GM18907 (cell line): Measurements from ENCODE around the gene CTDSPL2.
"Not testable (repeated sequence)": the region's sequence is repeated elsewhere in the genome, so short reads cannot be mapped to it uniquely, and the experiment has no call there.

Experiments
- ATAC-seq: cut with Tn5 transposase; IDR thresholded peaks from one replicate; pipeline ENCODE4 v1.9.1; 2021; ENCODE audit warnings: mild to moderate bottlenecking, moderate library complexity; ENCODE audit not compliant: unreplicated experiment

The CTDSPL2 gene

DNA sequence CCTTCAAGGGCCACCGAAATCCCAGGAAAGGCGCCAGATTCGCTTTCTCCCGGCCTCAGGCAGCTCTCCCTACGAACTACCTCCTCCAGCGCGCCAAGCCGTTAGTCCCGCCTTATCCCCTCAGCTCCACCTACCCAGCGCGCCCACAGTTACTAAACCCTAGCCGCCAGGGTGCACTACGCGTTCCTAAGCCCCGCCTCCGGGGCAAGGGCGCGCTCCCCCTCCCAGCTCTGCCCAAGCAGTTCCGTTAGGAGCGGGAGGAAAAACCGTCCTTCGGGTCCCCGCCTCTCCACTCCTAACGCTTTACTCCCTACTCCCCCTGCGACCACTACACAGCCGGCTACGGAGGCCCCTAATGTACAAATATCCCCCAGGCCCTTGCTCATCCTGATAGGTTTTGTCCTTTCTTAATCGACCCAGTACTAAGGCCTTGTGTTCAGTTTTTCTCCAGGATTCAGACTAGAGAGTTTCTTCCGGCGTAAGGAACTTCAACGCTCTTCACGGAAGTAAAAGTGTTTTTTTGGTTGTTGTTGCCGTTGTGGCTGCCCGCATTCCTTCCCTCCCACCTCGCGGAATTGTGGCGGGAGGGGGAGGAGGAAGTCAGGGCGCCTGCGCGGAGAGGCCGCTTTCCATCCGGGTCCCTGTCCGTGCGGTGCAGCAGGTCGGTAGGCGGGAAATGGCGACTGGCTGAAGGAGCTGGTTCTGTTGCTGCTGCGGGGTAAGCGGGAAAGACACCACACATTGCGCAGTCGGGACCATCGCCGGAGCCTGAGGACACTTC is at the start of gene CTDSPL2:
Gene CTDSPL2 (plus strand): TSS at position 655 of the 781 bp plus-strand sequence. CDS start 31,386 bp downstream, outside the sequence.
- ATAC-seq, result peak; percentile 94

- no peak for ATAC-seq
These were observed 46.2 kb upstream of the CTDSPL2 start for GRCh38 chr15:44381236-44381635.

DNA sequence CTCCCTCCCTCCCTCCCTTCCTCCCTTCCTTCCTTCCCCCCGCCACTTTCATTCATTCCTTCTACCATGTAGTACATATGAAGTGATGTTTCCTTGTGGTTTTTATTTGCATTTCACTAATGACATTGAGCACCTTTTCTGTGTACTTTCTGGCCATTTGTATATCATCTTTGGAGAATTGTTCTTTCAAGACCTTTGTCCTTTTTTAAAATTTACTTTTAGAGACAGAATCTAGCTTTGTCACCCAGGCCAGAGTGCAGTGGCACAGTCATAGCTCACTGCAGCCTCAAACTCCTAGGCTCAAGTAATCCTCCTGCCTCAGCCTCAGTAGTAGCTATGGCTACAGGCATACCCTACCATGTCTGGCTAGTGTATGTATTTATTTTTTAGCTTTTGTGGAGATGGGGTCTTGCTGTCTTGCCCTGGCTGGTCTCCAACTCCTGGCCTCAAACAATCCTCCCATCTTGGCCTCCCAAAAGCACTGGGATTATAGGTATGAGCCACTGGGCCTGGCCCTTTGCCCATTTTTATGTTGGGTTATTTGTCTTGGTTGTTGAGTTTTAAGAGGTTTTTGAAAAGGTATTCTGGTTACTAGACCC is 42.0 kb upstream of the CTDSPL2 start:
- no peak for ATAC-seq

DNA sequence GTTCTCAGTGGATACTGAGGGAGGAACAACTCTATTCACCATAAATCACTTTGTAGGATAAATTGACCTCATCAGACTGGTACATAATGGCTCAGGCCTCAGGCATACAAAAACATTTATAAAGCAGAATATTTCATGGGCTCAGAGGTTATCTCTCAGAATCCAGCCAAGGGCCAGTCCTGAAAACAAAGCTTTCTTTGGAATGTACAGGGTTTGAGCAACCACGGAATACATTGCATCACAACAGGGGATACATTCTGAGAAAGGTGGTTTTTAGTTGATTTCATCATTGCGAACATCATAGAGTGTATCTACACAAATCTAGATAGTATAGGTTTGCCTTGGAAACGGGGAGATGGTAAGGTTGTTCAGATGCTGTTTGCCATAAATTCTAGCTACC is 33.4 kb upstream of the CTDSPL2 start:
- no peak for ATAC-seq

GRCh38 chr15:44394562-44394961 is 32.9 kb upstream of the CTDSPL2 start:
- no peak for ATAC-seq

- no peak for ATAC-seq
These were observed 29.6 kb upstream of the CTDSPL2 start for GRCh38 chr15:44397869-44398268.

GRCh38 chr15:44414001-44414400 is 13.4 kb upstream of the CTDSPL2 start:
- ATAC-seq, result no peak

- peak; percentile 30 for ATAC-seq
These were observed 611 bp downstream of the CTDSPL2 start for GRCh38 chr15:44427756-44428724.

- no peak for ATAC-seq
These were observed 8.7 kb downstream of the CTDSPL2 start for GRCh38 chr15:44435893-44436667.

DNA sequence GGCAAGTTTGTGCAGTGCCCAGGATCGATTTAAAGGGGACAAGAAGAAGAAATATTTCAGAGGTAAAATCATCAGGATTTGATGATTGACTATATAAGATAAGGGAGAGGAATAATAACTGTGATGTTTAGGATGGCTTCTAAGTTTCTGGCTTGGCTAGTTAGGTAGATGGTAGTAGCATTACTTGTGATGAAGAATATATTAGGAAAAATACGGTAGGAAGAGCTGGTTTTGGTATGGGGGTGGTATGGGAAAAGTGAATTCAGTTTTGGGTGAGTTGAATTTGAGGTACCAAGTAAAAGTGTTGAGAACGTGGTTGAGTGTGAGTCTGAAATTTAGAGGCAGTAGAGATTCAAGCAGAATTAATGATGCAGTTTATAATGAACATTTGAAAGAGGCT is 11.0 kb downstream of the CTDSPL2 start:
- no peak for ATAC-seq

GRCh38 chr15:44441095-44441501 is 13.7 kb downstream of the CTDSPL2 start:
- no peak for ATAC-seq

DNA sequence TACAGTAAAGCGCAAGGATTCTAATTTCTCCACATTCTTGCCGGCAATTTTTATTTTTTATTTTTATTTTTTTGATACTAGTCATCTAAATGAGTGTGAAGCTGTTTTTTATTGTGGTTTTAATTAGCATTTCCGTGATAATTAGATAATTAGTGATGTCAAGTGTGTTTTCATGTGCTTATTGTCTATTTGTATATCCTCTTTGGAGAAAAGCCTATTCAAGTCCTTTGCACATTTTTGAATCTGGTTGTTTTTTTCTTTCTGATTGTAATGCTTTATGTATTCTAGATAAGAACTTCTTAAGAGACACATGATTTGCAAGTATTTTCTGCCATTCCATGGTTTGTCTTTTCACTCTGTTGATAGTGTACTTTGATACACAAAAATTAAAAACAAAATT is 16.1 kb downstream of the CTDSPL2 start:
- ATAC-seq, result no peak

- ATAC-seq, result no peak
These were observed 20.4 kb downstream of the CTDSPL2 start for GRCh38 chr15:44447772-44448376.

- no peak for ATAC-seq
These were observed 22.7 kb downstream of the CTDSPL2 start for GRCh38 chr15:44450172-44450571.

GRCh38 chr15:44453578-44454283 is 26.3 kb downstream of the CTDSPL2 start:
- ATAC-seq, result not testable (repeated sequence)

DNA sequence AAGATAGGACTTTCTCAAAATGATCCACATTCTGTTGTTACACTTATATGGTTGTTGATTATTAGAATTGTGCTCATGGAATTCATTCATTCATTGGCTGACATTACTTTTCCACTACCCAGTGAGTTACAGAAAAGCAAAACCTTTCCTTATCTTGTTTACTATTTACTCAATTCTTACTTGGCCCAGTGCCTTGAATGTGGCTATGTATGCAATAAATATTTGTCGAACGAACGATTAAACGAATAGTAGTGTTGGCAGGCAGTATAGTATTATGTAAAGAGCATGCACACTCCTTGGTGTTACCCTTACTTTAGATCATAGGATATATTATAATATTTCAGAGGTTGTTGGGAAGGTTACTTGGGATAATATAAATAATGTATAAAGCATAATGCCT is 31.0 kb downstream of the CTDSPL2 start:
- no peak for ATAC-seq

- ATAC-seq, result no peak
These were observed 41.4 kb downstream of the CTDSPL2 start for GRCh38 chr15:44468709-44469385.

DNA sequence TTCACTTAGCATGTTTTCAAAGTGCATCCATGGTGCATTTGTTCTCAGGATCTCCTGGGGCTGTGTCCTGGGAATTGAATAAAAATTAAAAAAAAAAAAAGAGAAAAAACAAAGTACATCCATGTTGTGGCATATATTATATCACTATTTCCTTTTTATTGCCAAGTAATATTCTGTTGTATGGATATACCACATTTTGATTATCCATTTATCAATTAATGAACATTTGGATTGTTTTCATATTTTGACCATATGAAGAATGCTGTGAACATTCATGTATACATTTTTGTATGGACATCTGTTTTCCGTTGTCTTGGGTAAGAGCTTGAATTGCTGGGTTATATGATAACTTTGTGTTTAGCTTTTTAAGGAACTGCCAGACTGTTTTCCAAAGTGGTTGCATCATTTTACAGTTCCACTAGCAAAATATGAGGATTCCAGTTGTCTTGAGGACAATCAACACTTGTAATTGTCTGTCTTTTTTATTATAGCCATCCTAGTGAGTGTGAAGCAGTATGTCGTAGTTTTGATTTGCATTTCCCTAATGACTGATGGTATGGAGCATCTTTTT is 44.5 kb downstream of the CTDSPL2 start:
- no peak for ATAC-seq

- no peak for ATAC-seq
These were observed 51.9 kb downstream of the CTDSPL2 start for GRCh38 chr15:44479343-44479742.
